ENCODE results near the gene MISP. TPM values are rescaled to one million over a fixed set of nuclear protein-coding genes. Genes with fewer than 3 reads are reported as not detected.

MISP gene
- total RNA-seq, 1 donor from 2014 or later = not detected

GRCh38 chr19:769616-770015, 18.7 kb downstream of the MISP start:
- TF ChIP-seq, protein P1, sequence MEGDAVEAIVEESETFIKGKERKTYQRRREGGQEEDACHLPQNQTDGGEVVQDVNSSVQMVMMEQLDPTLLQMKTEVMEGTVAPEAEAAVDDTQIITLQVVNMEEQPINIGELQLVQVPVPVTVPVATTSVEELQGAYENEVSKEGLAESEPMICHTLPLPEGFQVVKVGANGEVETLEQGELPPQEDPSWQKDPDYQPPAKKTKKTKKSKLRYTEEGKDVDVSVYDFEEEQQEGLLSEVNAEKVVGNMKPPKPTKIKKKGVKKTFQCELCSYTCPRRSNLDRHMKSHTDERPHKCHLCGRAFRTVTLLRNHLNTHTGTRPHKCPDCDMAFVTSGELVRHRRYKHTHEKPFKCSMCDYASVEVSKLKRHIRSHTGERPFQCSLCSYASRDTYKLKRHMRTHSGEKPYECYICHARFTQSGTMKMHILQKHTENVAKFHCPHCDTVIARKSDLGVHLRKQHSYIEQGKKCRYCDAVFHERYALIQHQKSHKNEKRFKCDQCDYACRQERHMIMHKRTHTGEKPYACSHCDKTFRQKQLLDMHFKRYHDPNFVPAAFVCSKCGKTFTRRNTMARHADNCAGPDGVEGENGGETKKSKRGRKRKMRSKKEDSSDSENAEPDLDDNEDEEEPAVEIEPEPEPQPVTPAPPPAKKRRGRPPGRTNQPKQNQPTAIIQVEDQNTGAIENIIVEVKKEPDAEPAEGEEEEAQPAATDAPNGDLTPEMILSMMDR (IDR thresholded peaks at IDR 0.05) = no peak
- H3K4me1 ChIP-seq = peaks cover 0 to 7% of the 10 kb centered on the region in 2 donors
- H3K36me3 ChIP-seq = no peaks in the 10 kb centered on the region
- H3K4me3 ChIP-seq = no peak overlapping the region
- no peak overlapping the region for H3K27ac ChIP-seq
- H3K27me3 ChIP-seq = no peaks in the 10 kb centered on the region
- H3K9me3 ChIP-seq = no peaks in the 10 kb centered on the region
- no peak for DNase-seq (ENCODE audit: low spot score in 2 of 2)
- intact Hi-C loops (cut with DNase I) = loop anchor here (2.0 to 10.0 kb wide), 2 partner anchors 95 to 151 kb away; no protein-coding TSS in a partner anchor

GRCh38 chr19:771332-771785, 20.4 kb downstream of the MISP start:
- no peaks in the 10 kb centered on the region for H3K36me3 ChIP-seq
- TF ChIP-seq, protein P1 (IDR thresholded peaks at IDR 0.05) = peak in 2 of 3 experiments; percentile 23 to 43
- H3K27me3 ChIP-seq = no peaks in the 10 kb centered on the region
- H3K9me3 ChIP-seq = no peaks in the 10 kb centered on the region
- H3K4me3 ChIP-seq = no peak overlapping the region
- intact Hi-C loops (cut with DNase I) = loop anchor here (10.0 kb wide), 1 partner anchor 93 kb away; no protein-coding TSS in a partner anchor
- no peak for DNase-seq (ENCODE audit: low spot score in 2 of 2)
- peaks cover 0 to 7% of the 10 kb centered on the region in 2 donors for H3K4me1 ChIP-seq
- H3K27ac ChIP-seq = no peak overlapping the region

GRCh38 chr19:772063-772462, 21.2 kb downstream of the MISP start:
- no peaks in the 10 kb centered on the region for H3K36me3 ChIP-seq
- no peaks in the 10 kb centered on the region for H3K27me3 ChIP-seq
- intact Hi-C loops (cut with DNase I) = loop anchor here (10.0 kb wide), 1 partner anchor 93 kb away; no protein-coding TSS in a partner anchor
- DNase-seq (ENCODE audit: low spot score in 2 of 2) = no peak
- no peak overlapping the region for H3K4me3 ChIP-seq
- no peaks in the 10 kb centered on the region for H3K9me3 ChIP-seq
- H3K4me1 ChIP-seq = peaks cover 0 to 7% of the 10 kb centered on the region in 2 donors
- TF ChIP-seq, protein P1 (IDR thresholded peaks at IDR 0.05) = no peak
- no peak overlapping the region for H3K27ac ChIP-seq

DNA sequence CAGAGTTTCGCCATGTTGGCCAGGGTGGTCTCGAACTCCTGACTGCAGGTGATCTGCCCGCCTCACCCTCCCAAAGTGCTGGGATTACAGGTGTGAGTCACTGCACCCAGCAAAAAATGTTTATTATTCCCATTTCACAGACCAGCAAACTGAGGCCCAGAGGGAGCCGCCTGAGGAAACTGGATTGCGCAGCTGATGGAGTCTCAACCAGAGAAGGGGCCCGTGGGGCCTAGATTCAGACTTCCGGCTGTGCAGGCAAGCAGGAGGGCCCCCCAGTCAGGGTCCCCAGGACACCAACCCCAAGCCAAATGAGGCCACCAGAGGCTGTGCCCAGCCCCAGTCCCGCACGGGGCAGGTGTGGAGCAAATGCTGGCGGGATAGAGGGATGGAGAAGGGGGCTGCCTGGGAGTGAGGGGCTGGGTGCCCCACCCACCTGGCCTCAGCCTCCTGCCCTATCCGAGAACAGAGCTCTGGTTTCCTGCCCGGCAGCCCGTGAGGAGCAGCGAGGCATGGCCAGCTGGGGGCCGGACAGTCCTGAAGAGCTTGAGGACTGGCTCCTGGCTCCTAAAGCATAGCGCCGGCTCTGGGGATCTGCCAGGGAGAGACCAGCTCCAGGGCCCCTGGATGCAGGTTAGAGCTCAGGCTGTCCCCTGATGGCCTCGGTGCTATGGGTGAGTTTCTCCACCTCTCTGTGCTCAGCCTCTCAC, 22.0 kb downstream of the MISP start:
- H3K4me3 ChIP-seq = no peak overlapping the region
- no peaks in the 10 kb centered on the region for H3K9me3 ChIP-seq
- H3K27ac ChIP-seq = no peak overlapping the region
- peaks cover 0 to 7% of the 10 kb centered on the region in 2 donors for H3K4me1 ChIP-seq
- DNase-seq (ENCODE audit: low spot score in 2 of 2) = no peak
- H3K27me3 ChIP-seq = no peaks in the 10 kb centered on the region
- intact Hi-C loops (cut with DNase I) = loop anchor here (10.0 kb wide), 1 partner anchor 92 kb away; no protein-coding TSS in a partner anchor
- TF ChIP-seq, protein P1 (IDR thresholded peaks at IDR 0.05) = no peak
- H3K36me3 ChIP-seq = no peaks in the 10 kb centered on the region

- H3K4me3 ChIP-seq = no peak overlapping the region
- intact Hi-C loops (cut with DNase I) = loop anchor here (10.0 kb wide), 1 partner anchor 88 kb away; no protein-coding TSS in a partner anchor
Measured at GRCh38 chr19:776549-776948, 25.6 kb downstream of the MISP start.

More at GRCh38 chr19:776549-776948, 25.6 kb downstream of the MISP start:
- H3K27me3 ChIP-seq = no peaks in the 10 kb centered on the region
- peaks cover 0 to 5% of the 10 kb centered on the region in 2 donors for H3K4me1 ChIP-seq
- H3K9me3 ChIP-seq = no peaks in the 10 kb centered on the region
- DNase-seq (ENCODE audit: low spot score in 2 of 2) = no peak
- TF ChIP-seq, protein P1 (IDR thresholded peaks at IDR 0.05) = no peak
- no peaks in the 10 kb centered on the region for H3K36me3 ChIP-seq
- H3K27ac ChIP-seq = no peak overlapping the region
